ENCODE data around the gene MARF1.
"Not testable (repeated sequence)": the region's sequence is repeated elsewhere in the genome, so short reads cannot be mapped to it uniquely, and the experiment has no call there.

Gene MARF1

DNA sequence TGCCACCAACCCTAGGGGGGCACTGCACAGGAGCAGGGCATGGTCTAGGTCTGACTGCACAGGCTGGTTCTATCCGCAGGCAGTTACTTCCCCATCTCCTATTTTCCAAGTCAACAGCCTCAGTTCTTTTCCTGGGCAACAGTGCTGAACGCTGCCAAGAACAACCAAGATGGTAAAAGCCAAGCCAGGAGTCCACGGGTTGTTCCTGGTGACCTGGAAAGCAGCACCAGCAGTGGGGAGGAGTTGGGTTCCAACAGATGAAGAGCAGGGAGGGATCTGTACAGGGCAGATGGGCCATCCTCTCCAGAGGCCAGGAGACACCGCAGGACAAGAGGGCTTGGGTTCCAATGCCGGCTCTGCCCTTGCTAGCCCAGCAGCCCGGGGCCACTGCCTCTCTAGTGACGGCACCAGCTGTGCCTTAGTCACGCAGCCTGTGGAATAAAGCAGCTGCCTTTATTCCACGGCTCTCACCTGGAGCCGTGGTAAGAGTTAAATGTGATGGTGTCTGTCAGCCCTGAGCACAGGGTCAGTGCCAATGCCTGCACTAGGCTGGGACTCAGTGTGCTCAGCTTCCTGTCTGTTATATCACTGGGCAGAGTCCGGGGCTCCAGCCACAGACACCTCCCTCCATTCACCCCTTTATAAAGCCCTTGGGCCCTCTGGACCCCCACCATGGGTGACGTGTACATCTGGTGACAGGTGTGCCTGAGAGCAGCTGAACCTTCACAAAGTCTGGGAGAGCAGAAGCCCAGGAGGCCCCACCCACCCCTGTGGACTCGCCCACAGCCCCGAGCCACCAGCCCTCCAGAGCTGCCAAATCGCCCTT, 44.9 kb downstream of the MARF1 start:
- no peak for DNase-seq

DNA sequence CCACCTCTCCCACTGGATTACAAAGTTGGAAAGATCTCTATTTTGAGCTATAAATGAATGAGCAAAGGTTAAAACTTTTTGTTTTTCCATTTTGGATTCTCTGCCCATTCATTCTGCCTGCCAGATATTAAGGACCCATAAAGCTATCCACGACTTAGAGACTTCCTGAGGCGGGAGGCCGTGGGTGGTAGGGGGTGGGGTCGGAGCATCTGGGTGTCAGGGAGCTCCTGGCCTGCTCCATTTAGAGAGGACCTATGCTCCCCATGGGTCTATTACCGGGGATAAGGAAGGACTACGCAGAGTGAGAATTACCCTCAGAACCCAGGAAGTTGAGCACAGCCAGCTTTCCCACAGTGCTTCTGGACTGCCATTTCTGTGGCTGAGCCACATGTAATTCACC, 45.8 kb downstream of the MARF1 start:
- no peak for DNase-seq

DNA sequence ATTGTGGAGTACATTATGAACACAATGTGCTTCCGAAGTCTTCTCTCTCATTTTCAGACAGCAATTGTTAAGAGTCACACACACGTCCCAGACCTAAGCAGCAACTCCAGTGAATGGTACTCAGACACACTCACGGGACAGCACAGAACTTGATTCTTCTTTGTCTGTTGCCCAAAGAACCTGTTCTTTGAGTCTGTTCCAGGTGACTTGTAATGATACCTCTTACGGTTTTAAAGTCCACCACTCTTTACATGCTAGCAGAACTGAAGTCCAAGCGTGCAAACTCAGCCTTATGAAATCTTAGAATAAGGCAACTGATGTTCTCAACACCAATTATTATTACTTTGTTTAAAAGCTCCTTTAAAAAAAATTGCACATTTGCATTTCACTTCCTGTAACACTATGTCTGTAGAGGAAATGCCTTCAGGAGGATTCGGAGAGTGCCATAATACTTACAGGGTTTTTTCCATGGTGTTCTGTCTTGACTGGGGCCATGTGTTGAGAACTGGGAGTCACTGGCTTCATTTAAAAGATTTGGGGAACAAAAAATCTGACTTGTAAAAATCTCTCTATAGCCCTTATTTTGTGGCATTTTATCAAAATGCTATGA, 48.1 kb downstream of the MARF1 start:
- DNase-seq, result no peak

DNA sequence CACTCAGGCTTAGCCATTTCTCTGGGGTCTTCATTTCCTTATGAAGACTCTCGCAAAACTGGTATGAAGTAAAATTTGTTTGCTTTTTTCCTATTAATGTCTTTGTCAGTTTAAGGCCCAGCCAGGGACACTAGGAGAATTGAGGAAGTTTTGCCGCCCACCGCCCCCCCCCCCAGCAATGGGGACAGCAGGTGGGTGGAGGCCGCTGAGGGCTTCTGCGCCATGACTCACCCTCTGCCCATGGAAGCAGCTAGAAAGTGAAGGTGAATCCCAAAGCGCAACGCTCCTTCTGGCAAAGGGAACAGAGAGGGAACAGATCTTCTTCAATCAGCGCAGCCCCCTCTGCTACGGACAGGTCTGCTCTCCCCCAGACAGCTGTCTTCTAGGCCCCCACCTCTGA, 49.7 kb downstream of the MARF1 start:
- DNase-seq, result no peak

DNA sequence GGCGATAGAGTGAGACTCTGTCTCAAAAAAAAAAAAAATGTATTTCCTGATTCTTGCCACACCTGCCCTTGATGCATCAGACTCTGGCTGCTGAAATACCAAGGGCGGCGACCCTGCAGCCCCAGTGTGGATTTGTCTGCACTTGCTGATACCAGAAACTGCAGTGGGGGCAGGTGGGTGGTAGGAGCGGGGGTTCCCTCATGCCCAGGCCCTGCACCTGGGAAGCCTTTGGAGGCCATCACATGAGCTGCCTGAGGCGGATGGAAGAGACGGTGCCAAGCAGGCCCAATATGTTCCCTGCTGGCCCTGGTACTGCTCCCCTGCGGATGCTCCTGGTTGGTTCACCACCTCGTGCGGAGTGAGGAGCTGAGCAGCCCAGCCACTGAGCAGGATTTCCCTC, 50.6 kb downstream of the MARF1 start:
- no peak for DNase-seq

DNA sequence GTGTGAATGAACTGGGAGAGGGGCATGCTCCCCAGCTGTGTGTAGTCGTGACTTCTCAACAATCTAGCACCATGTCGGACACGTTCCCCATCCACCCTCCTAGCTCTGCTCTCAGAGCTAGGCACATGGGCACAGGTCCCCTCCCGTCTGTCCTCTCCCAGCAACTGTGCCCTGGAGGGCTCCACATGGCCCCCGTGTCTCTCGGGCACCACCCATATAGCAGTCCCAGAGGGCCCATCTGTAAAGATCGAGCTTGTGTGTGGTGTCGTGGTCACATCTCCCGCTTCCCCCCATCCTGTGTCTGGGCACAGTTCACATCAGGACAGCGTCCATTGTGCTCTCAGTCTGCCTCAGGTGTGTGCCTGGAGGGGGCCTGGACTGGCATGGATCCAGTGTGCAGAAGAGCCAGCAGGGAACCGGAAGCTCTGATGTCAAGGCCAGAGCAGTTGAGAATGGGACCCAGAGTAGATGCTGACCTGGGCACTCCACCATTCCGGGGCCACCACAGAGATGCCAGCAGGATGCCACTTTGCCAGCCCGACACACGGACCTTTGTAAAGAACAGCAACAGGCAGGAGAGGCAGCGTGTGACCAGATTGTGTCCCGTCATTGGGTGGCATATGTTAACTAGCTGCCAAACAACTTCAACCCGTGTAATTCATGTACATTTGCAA, 55.7 kb downstream of the MARF1 start:
- no peak for DNase-seq

DNA sequence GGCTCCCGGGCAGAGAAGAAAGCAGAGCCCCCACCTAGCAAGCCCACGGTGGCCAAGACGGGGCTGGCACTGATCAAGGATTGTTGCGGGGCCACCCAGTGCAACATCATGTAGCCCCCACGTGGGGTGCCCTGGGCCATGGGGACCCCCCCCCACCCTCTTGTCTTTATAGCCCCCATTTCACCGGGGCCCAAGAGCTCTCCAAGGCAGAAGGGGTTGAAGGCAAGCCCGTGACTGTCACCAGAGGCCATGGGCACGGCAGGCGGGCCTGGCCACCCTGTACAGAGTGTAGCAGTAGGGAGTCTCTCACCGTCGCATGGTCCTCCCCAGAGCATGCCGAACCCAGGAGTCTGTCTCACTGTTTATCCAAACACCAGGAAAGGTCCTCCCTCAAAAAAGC, 56.2 kb downstream of the MARF1 start:
- DNase-seq, result no peak

DNA sequence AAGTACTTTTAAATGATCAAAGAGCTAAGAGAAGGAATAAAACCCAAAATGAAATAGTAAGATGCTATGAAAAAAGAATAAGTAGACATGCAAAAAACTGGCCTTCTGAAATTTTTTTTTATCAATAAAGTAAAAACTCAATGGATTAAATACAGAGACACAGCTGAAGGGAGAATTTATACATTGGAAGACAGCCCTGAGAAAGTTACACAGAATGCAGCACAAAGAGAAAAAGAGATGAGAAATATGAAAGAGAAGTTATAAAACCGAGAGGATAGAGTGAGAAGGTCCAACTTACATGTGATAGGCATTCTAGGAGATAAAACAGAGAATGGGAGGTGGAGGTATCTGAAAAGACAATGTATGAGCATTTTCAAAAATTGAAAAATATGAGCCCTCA, 57.0 kb downstream of the MARF1 start:
- DNase-seq, result no peak

DNA sequence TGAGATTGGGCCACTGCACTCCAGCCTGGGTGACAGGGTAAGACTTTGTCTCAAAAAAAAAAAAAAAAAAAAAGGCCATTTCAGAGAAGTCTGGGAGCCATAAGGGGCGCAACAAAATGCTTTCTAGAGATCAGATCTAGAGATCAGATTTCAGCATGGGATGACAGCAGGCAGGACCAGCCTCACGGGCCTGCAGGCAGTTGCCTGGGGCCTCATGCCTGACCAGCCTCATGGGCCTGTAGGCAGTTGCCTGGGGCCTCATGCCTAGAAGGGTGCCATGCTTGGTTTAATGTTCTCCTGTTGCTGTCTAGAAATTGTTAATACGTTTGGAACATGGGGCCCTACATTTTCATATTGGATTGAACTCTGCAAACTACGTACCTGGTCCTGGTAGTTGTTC, 59.4 kb downstream of the MARF1 start:
- no peak for DNase-seq

DNA sequence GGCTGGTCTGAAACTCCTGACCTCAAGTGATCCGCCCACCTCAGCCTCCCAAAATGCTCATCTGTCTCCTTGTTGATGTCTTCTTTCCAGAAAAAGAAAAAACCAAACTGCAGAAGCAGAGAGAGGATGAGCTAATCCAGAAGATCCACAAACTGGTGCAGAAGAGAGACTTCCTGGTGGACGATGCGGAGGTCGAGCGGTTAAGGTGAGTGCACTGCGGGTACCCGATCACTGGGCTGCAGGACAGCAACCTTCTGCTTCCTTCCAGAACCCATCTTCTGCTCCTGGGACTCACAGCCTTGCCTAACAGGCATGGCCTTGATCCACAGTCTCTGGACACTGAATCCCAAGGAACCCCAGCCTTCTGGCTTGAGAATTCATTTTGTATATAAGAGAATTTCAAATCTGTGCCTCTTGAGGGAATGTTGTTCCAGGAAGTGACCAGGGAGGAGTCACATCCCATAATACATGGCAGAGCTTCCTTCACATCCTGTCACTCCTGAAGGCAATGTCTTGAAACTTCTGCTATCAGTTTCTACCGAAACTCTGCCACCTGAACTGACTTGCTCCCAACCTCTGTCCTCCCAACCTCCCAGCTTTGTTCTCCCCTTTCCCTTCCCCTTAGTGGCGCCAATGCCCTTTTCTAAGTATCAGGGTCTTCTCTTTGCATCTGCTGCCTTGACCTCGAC, 61.7 kb downstream of the MARF1 start:
- no peak for DNase-seq

DNA sequence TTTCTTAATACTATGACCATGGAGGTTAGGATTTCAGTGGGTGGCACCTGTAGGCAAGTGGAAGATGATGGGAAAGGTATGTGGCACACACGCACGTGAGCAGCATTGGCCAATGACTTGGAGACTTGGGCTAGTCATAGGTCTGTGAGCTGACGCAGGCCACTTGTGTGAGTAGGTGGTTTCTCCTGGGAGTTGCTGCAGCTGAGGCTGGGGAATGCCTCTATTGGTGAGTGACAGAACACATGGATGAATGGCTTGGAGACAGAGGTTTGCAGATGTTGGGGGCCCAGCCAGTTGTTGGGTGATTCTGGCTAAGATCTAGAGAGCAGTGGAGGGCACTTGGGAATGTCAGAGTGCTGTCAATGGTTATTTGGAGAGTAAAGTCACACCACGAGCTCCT, 64.1 kb downstream of the MARF1 start:
- no peak for DNase-seq

DNA sequence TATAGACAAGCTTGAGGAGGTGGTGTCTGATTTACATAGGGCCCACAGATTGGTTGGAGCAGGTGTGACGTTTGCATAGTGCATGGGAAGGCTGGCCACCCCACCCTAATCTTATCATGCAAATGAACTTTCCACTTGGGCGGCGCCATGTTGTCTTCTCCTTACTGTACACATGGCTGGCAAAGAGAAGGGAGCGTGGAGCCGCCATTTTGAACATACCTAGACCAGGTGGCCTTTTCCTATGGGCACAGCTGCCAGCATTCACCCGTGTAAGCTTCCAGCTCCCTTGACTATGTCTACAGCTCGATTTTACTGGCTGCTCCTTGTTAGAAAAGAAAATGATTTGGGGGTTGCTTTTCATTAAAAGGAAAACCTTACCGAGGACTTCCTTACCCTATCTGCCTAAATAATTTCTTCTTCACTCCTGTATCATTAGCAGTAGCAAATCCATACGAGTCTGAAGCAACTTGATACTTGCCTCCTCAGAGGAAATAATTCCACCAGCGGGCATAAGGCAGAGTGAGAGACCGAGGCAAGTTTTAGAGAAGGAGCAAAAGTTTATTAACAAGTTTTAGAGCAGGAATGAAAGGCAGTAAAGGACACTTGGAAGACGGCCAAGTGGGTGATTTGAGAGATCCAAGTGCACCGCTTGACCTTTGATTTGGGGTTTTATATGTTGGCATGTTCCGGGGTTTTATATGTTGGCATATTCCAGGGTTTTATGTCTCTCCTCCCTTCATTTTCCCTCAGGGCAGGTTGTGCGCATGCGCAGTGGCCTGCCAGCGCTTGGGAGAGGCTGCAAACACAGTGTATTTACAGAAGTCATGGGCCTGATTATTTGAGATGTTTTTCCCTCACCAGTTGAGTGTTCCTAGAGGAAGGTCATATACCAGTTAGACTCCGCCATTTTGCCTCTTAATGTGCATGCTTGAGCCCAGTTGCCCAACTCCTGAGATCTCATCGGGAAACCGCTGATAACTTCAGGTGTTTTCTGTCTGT, 65.7 kb downstream of the MARF1 start:
- DNase-seq, result no peak

DNA sequence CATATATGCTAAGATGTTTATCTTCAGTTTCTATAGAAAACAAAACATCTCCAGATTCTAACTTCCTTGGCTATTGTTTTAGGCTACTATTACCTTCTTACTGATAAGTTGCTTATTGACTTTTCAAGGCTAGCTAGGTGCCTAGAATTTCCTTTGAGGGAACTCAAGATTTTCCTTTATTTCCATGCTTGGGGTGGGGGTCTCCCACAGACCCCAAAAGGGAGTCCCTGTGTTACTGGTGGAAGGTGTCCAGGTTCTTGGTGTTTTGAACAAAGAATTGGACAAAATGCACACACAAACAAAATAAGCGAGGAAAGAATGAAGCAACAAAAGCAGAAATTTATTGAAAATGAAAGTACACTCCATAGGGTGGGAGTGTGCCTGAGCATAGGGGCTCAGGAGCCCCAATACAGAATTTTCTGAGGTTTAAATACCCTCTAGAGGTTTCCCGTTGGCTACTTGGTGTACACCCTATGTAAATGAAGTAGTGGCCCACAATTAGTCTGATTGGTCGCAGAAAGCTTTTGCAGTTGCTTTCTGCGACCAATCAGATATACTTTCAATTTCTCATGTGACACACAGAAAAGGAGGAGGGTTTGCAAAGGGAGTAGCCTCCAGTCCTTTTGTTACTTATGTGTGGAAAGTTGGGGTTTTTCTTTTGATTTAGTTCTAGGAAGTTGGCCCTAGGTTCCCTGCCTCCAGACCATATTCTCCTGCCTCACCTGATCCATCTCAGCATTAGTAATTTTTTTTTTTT, 67.5 kb downstream of the MARF1 start:
- no peak for DNase-seq

DNA sequence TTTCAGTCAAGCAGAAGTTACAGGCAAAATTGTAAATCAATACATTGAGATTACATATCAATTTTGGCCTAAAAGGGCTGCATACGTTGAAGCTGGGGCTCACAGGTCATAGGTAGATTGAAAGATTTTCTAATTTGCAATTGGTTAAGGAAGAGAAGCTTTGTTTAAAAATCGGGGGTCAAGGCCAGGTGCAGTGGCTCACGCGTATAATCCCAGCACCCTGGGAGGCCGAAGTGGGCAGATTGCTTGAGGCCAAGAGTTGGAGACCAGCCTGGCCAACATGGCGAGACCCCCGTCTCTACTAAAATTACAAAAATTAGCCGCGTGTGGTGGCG, 68.4 kb downstream of the MARF1 start:
- DNase-seq, result no peak

DNA sequence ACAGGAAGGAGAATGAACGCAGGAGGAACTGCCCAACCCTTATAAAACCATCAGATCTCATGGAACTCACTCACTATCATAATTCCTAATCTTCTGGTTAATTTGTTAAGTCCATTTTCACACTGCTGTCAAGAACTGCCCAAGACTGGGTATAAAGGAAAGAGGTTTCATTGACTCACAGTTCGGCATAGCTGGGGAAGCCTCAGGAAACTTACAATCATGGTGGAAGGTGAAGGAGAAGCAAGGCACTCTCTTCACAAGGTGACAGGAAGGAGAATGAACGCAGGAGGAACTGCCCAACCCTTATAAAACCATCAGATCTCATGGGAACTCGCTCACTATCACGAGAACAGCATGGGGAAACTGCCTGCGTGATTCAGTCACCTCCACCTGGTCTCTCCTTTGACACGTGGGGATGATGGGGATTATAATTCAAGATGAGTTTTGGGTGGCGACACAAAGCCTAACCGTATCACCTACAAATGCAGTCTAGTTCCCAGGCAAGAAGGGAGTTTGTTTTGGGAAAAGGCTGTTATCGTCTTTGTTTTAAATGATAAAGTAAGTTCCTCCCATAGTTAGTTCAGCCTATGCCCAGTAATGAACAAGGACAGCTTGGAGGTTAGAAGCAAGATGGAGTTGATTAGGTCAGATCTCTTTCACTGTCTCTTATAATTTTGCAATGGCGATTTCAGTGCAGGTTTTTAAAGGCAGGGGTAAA, 68.9 kb downstream of the MARF1 start:
- DNase-seq, result not testable (repeated sequence)

DNA sequence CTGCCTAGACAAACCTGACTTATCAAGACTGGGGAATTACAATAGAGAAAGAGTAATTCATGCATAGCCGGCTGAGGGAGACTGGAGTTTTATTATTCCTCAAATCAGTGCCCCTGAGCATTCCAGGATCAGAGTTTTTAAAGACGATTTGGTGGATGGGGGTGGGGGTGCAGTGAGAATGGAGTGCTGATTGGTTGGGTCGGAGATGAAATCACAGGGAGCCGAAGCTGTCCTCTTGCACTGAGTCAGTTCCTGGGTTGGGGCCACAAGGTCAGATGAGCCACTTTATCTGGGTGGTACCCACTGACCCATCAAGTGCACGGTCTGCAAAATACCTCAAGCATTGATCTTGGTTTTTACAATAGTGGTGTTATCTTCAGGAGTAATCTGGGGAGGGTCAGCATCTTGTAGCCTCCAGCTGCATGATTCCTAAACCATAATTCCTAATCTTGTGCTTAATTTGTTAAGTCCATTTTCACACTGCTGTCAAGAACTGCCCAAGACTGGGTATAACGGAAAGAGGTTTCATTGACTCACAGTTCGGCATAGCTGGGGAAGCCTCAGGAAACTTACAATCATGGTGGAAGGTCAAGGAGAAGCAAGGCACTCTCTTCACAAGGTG, 69.6 kb downstream of the MARF1 start:
- DNase-seq, result no peak

DNA sequence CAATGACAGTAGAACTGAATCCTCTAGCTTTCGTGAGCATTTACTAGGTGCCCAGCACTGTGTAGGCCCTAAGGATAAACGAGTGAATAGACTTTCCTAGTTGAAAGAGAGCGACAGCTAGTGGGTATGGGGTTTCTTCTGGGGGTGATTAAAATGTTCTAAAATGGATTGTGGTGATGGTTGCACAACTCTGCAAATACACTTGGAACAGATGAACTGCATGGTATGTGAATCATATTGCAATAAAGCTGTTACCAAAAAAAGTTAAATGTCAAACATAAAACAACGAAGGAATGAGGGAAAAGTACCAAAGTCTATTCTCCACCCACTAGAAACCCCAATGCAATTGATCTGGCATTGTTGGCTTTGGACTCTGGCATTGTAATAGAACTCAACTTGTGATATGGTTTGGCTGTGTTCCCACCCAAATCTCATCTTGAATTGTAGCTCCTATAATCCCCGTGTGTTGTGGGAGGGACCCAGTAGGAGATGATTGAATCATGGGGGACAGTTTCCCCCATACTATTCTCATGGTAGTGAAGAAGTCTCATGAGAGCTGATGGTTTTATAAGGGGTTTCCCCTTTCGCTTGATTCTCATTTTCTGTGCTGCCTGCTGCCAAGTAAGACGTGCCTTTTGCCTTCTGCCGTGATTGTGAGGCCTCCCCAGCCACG, 70.5 kb downstream of the MARF1 start:
- DNase-seq, result no peak

DNA sequence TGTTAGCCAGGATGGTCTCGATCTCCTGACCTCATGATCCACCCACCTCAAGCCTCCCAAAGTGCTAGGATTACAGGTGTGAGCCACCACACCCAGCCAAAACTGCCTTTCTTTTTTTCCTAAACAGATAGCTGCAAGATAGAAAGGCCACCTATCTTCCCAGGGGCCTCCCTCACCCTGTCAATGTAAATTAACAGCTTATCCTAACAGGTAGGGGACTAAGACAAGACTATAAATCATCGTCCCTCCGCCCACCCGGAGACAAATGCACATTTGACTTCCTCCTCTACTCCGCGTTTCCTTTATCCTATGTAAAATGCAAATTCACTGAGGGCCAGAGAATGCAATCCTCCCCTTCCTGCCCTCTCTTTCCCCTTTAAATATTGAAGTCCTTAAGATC, 71.4 kb downstream of the MARF1 start:
- DNase-seq, result no peak

DNA sequence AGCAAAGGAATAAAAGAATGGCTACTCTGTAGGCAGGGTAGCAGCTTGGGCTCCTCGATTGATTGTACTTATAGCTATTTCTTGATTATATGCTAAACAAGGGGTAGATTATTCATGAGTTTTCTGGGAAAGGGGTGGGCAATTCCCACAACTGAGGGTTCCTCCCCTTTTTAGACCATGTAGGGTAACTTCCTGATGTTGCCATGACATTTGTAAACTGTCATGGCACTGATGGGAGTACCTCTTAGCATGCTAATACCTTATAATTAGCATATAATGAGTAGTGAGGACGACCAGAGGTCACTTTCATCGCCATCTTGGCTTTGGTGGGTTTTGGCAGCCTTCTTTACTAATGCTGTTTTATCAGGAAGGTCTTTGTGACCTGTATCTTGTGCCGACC, 72.3 kb downstream of the MARF1 start:
- not testable (repeated sequence) for DNase-seq

DNA sequence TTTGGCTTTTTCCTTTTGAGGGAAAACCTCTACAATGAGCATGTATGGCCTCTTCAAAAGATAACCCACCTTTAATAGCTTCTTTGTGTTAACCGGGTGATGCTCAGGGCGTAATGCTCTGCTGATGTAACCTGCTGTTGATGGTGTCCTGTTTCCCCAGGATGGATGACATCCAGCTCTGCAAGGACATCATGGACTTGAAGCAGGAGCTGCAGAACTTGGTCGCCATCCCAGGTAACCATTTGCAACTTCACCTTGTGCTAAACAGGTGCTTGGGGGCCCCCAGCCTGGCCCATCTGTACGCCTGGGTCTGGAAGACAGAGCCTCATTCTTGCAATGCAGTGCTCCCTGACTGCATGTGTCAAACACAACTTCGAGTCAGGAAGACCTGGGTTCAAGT, 75.1 kb downstream of the MARF1 start:
- no peak for DNase-seq
